Uterus (tissue), 2 donors: ENCODE data around the gene C2CD3.

Experiments
- POLR2A ChIP-seq, 2 donors: fragments of 450-650 bp; IDR thresholded peaks; one replicate each; pipeline ENCODE4 v1.6.1; 2016; ENCODE audit warnings: antibody characterized with exemption in 2 of 2, mild to moderate bottlenecking in 1 of 2, moderate library complexity in 1 of 2
- TF ChIP-seq, protein P1 (sequence below), 4 experiments: fragments of 200-600 bp in 2 of 4; fragments of 450-650 bp in 2 of 4; sonication (generic) in 2 of 4; IDR thresholded peaks; one replicate each; pipeline ENCODE4 v1.5.1; 2016 to 2019; ENCODE audit warnings: antibody characterized with exemption in 4 of 4, mild to moderate bottlenecking in 2 of 4, moderate library complexity in 1 of 4

DNA sequence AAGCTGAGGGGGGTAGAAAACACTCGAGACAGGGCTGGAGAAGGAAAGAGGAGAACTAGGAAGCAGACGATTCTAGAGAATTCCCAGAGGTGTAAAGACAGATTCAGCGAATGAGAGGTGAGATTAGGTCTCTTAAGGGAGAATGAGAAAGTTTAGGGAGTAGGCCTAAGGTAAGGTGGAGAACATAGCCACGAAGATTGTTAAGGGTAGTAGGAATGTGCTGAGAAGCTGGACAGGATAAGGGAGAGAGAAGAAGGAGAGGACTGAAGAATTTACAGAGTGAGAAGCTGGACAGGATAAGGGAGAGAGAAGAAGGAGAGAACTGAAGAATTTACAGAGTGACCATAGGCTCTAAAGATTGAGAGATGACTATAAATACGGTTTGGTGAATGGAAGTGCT, 1.2 kb upstream of the C2CD3 start:
- TF ChIP-seq, protein P1, sequence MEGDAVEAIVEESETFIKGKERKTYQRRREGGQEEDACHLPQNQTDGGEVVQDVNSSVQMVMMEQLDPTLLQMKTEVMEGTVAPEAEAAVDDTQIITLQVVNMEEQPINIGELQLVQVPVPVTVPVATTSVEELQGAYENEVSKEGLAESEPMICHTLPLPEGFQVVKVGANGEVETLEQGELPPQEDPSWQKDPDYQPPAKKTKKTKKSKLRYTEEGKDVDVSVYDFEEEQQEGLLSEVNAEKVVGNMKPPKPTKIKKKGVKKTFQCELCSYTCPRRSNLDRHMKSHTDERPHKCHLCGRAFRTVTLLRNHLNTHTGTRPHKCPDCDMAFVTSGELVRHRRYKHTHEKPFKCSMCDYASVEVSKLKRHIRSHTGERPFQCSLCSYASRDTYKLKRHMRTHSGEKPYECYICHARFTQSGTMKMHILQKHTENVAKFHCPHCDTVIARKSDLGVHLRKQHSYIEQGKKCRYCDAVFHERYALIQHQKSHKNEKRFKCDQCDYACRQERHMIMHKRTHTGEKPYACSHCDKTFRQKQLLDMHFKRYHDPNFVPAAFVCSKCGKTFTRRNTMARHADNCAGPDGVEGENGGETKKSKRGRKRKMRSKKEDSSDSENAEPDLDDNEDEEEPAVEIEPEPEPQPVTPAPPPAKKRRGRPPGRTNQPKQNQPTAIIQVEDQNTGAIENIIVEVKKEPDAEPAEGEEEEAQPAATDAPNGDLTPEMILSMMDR (IDR thresholded peaks at IDR 0.05): no peak
- no peak for TF ChIP-seq POLR2A (IDR thresholded peaks at IDR 0.05)
